ENCODE measurements around the gene RNF103. TPM values are rescaled to one million over a fixed set of nuclear protein-coding genes. Genes with fewer than 3 reads are reported as not detected.

RNF103 gene
- polyA plus RNA-seq, 3 donors, result 1.0 to 31.9 (median 2.2) TPM

- H3K4me1 ChIP-seq (ENCODE audit: control insufficient read depth in 1 of 2, insufficient read depth in 2 of 2, low read length in 2 of 2), result no peaks in the 10 kb centered on the region
- no peak overlapping the region for H2AFZ ChIP-seq (ENCODE audit: insufficient read depth, low read depth, low read length, poor library complexity, severe bottlenecking)
- H3K9ac ChIP-seq (ENCODE audit: insufficient read depth, low read length, poor library complexity, severe bottlenecking), result no peak overlapping the region
- no peaks in the 10 kb centered on the region for H4K20me1 ChIP-seq (ENCODE audit: insufficient read depth, low read length)
- no CpG with 5 or more reads among the region's 2 CpGs for WGBS (ENCODE audit: insufficient coverage)
- H3K27ac Mint-ChIP-seq, result no peak overlapping the region
- H3K4me3 ChIP-seq (replicated peaks in 1 of 3; ENCODE audit: low read depth in 2 of 3, low read length in 3 of 3), result no peak overlapping the region
- H3K4me1 Mint-ChIP-seq, result peaks cover 2% of the 10 kb centered on the region
- no peaks in the 10 kb centered on the region for H3K79me2 ChIP-seq (ENCODE audit: insufficient read depth, low read length)
- no peak overlapping the region for H3K4me3 Mint-ChIP-seq
- peak; percentile 15 to 47 (median 37) for DNase-seq
- H3K27ac ChIP-seq (ENCODE audit: low read depth in 1 of 2, low read length in 2 of 2), result no peak overlapping the region
- H3K36me3 Mint-ChIP-seq, result no peaks in the 10 kb centered on the region
- TF ChIP-seq CTCF (IDR thresholded peaks at IDR 0.05), result no peak
- no peak overlapping the region for H3K4me2 ChIP-seq (replicated peaks; ENCODE audit: extremely low read depth, low read length, poor library complexity, severe bottlenecking)
- intact Hi-C loops (cut with micrococcal nuclease), result no loop called here
- H3K36me3 ChIP-seq (replicated peaks in 1 of 2; ENCODE audit: control insufficient read depth in 1 of 2, insufficient read depth in 2 of 2, low read length in 2 of 2), result no peaks in the 10 kb centered on the region
- peaks cover 0 to 4% of the 10 kb centered on the region in 2 donors for H3K9me3 ChIP-seq (replicated peaks in 1 of 2; ENCODE audit: control insufficient read depth in 1 of 2, insufficient read depth in 1 of 2, low read length in 2 of 2)
- no peaks in the 10 kb centered on the region for H3K27me3 ChIP-seq (ENCODE audit: control insufficient read depth in 2 of 2, insufficient read depth in 2 of 2, low read length in 2 of 2)
- peaks cover 0 to 2% (median 0%) of the 10 kb centered on the region in 3 donors for H3K27me3 Mint-ChIP-seq (ENCODE audit: low read depth in 3 of 3)
- peaks cover 4 to 21% (median 10%) of the 10 kb centered on the region in 7 donors for H3K9me3 Mint-ChIP-seq
Measured at GRCh38 chr2:86577817-86578456, 45.7 kb downstream of the RNF103 start.

DNA sequence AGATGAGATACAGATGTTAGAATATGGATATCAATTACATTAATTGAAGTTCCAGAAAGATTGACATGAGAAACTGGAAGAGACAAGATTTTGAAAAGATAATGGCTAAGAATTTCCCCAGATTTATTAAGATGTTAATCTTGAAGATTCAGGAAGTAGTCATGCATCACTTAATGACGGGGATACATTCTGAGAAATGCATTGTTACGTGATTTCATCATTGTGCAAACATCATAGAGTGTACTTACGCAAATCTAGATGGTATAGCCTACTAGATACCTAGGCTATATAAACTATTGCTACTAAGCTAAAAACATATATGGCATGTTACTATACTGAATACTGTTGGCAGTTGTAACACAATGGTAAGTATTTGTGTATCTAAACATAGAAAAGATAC, 53.6 kb downstream of the RNF103 start:
- Mint-ChIP-seq H3K4me1 (peaks cover 2% of the 10 kb centered on the region), H3K36me3 (no peaks in the 10 kb centered on the region), H3K27ac (peak overlapping the region in 1 of 7 donors; percentile 18), H3K9me3 (peaks cover 0 to 5% (median 2%) of the 10 kb centered on the region in 7 donors), H3K4me3 (no peak overlapping the region), H3K27me3 (ENCODE audit: low read depth in 3 of 3) (peaks cover 0 to 2% (median 0%) of the 10 kb centered on the region in 3 donors)
- H3K27ac ChIP-seq (ENCODE audit: low read depth in 1 of 2, low read length in 2 of 2), result no peak overlapping the region
- H3K4me1 ChIP-seq (ENCODE audit: control insufficient read depth in 1 of 2, insufficient read depth in 2 of 2, low read length in 2 of 2), result no peaks in the 10 kb centered on the region
- intact Hi-C loops (cut with micrococcal nuclease), result no loop called here
- H3K9ac ChIP-seq (ENCODE audit: insufficient read depth, low read length, poor library complexity, severe bottlenecking), result no peak overlapping the region
- H3K36me3 ChIP-seq (replicated peaks in 1 of 2; ENCODE audit: control insufficient read depth in 1 of 2, insufficient read depth in 2 of 2, low read length in 2 of 2), result no peaks in the 10 kb centered on the region
- DNase-seq, result peak; percentile 26 to 54 (median 48)
- H3K9me3 ChIP-seq (replicated peaks in 1 of 2; ENCODE audit: control insufficient read depth in 1 of 2, insufficient read depth in 1 of 2, low read length in 2 of 2), result no peaks in the 10 kb centered on the region
- H3K79me2 ChIP-seq (ENCODE audit: insufficient read depth, low read length), result no peaks in the 10 kb centered on the region
- no peaks in the 10 kb centered on the region for H4K20me1 ChIP-seq (ENCODE audit: insufficient read depth, low read length)
- no CpG with 5 or more reads among the region's 3 CpGs for WGBS (ENCODE audit: insufficient coverage)
- H3K4me2 ChIP-seq (replicated peaks; ENCODE audit: extremely low read depth, low read length, poor library complexity, severe bottlenecking), result no peak overlapping the region
- H3K4me3 ChIP-seq (replicated peaks in 1 of 3; ENCODE audit: low read depth in 2 of 3, low read length in 3 of 3), result no peak overlapping the region
- H3K27me3 ChIP-seq (ENCODE audit: control insufficient read depth in 2 of 2, insufficient read depth in 2 of 2, low read length in 2 of 2), result no peaks in the 10 kb centered on the region
- no peak overlapping the region for H2AFZ ChIP-seq (ENCODE audit: insufficient read depth, low read depth, low read length, poor library complexity, severe bottlenecking)
- TF ChIP-seq CTCF (IDR thresholded peaks at IDR 0.05), result no peak
